Measurements from ENCODE around the gene HOXB4.
A peak's percentile ranks its signal among the peaks of the same experiment; 100 is the strongest.

HOXB4 gene

DNA sequence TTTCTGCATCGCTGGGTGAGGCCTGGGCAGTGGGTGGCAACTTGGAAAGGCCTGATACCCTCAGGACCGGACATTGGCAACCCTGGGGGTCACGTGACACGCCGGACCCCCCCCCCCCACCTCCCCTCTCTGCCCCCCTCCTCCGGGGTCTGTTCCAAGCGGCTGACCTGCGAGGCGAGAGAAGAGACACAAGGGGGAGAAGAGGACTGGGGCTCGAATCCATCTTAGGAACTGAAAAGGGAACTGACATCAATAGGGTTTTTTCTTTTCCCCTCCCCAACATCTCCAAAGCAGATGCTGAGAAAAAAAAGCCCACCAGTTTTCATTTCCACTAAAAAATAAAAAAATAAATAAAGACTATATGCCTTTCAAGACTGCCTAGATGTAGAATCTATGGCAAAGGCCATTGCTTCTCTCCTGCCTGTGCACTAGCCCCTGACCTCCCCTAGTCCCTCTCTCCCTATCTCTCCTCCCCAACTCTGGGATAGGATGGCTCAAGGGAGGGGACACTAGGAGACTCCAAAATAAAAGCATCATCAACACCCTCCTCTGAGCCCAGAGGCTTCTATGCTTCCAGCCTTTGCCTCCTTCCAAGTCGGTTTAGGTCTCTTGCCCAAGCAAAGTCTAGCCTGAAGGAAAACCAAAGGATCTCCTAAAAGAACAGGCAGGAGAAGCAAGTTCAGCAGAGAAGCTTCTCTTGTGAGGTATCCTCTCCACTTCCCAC is 25.5 kb downstream of the HOXB4 start:
- peak overlapping the region; percentile 54 for H3K4me3 ChIP-seq (ENCODE audit: low read depth, low read length)
- no peak for TF ChIP-seq CTCF (IDR thresholded peaks at IDR 0.05; ENCODE audit: low read depth, low read length)

DNA sequence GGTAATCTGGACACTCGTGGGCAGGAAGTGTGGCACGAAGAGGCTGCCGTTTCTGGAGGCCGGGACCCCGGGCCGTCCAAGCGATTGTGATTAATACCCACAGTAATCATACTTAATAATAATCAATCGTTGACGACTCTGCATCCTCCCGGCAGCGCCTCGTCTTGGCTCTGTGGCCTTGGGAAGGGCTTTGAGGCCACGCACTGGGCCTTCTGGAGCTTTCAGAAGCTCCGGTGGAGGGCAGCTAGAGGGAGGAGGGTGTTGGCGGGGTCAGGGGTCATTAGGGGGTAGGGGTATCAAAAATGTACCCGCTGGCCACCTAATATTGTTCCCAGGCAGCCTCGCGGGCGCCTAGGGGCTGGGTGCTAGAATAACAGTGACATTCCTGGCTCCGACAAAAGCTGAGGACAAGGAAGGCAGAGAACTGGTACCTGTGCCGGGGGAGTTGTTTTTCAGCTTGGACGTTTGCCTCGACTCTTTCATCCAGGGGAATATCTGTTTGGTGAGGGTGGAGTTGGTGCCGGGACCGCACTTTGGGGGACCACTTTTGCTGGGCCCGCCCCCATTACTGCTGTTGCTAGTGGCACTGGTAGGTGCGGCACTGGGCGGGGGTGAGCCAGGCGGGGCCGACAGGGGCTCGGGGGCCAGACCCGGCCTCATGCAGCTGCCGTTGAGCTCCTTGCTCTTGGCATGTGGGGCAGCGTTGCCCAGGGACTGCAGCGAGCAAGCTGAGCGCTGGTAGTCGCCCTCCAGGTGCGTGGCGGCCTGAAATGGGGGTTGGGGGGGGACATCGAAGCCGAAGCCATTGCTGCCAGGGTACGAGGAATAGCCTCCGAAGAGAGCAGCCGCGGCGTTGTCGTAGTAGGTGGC is 26.3 kb downstream of the HOXB4 start:
- TF ChIP-seq CTCF (IDR thresholded peaks at IDR 0.05; ENCODE audit: low read depth, low read length): no peak
- peak overlapping the region; percentile 48 for H3K4me3 ChIP-seq (ENCODE audit: low read depth, low read length)

DNA sequence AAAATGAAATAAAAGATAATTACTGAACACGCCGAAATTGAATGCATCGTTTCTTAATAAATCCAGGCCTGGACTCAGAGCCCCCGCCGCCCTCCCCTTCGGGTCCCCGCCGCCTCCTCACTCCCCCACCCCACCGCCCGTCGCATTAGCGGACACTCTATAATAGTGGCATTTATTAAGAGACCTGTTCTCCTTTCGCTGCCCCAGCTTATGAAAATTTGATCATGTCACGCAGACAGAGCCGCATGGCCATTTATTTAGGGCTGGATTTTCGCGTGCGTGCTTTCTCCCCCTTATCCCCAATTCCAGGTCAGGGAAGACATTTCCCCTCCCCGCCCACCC is 27.0 kb downstream of the HOXB4 start:
- peak overlapping the region; percentile 48 for H3K4me3 ChIP-seq (ENCODE audit: low read depth, low read length)
- no peak for TF ChIP-seq CTCF (IDR thresholded peaks at IDR 0.05; ENCODE audit: low read depth, low read length)

DNA sequence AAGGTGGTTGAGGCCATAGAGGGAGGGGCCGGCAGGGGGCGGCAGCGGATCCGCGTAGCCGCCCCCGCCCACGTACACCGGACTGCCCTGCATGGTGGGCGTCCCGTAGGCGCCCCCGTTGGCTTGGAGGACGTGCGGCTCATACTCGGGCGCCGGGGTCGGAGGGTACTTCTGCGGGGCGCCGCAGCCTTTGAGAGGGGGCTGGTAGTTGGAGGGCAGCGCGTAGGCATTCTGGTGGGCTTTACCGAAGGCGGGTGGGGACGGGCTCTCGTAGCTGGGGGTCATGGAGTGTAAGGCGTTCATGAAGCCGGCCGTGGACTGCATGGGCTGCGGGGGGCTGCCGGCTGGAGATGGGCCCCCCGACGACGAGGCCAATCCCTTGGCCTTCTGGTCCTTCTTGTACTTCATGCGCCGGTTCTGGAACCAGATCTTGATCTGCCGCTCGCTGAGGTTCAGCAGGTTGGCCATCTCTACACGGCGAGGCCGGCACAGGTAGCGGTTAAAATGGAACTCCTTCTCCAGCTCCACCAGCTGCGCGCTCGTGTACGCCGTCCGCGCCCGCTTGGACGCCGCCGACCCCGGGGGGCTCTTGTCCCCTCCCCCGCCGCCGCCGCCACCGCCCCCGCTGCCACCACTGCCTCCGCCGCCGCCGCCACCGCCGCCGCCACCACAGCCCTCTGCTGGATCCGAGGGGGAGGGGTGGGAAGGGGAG is 27.5 kb downstream of the HOXB4 start:
- peak; percentile 54; the same call in 1 of the 2 replicates for TF ChIP-seq CTCF (IDR thresholded peaks at IDR 0.05; ENCODE audit: low read depth, low read length)
- H3K4me3 ChIP-seq (ENCODE audit: low read depth, low read length): peak overlapping the region; percentile 57

DNA sequence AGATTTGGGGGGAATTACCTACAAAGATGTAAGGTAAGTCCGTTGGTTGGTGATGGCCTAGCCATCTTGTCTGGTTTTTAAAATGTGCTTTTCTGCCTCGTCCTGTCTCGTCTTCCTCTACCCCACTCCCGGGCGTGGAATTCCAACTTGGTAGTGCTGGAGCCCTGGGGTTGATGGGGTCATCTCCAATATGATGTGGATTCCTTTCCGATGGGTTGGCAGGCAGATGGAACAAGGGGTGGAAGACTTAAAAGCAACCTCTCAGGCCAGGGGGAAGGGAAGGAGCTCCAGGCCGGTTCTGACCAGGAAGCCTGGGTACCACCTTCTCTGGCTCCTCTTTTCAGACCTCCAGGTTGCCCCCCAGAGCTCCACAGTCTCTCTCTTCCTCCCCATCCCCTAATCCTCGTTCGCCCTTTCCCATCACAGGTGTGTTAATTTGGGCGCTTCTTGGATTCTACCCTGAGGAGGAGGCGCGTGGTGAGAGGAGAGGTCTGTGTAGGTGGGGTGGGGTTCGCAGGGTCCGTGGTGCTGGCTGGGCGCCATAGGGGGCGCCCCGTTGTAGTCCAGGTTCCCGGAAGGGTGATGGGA is 28.1 kb downstream of the HOXB4 start:
- TF ChIP-seq CTCF (IDR thresholded peaks at IDR 0.05; ENCODE audit: low read depth, low read length): no peak; the same call in 1 of the 2 replicates
- H3K4me3 ChIP-seq (ENCODE audit: low read depth, low read length): peak overlapping the region; percentile 57

- H3K4me3 ChIP-seq (ENCODE audit: low read depth, low read length): no peak overlapping the region
- no peak for TF ChIP-seq CTCF (IDR thresholded peaks at IDR 0.05; ENCODE audit: low read depth, low read length)
Observed at GRCh38 chr17:48549281-48549630, 28.9 kb downstream of the HOXB4 start.
